M059J (cell line): Measurements from ENCODE around the gene DDX51. TPM values are rescaled to one million over a fixed set of nuclear protein-coding genes. Genes with fewer than 3 reads are reported as not detected.
"Not testable (repeated sequence)": the region's sequence is repeated elsewhere in the genome, so short reads cannot be mapped to it uniquely, and the experiment has no call there.

Source experiments
- DNase-seq: peaks from one replicate; pipeline ENCODE4 v3.0.0-alpha.2; 2012; ENCODE audit warnings: low read depth
- total RNA-seq: library from RNA; depleted of rRNA; stranded (reverse); fragments of >200 nt; shearing (Covaris generic); gene quantifications from 2 replicates; pipeline ENCODE4 v1.2.3, GENCODE V29; 2014

DDX51 gene
- total RNA-seq, 1 experiment from 2014 or later = 4.8 TPM

GRCh38 chr12:132117558-132117875 is 26.6 kb downstream of the DDX51 start:
- DNase-seq = no peak

- no peak for DNase-seq
Observed at GRCh38 chr12:132116709-132117557, 27.2 kb downstream of the DDX51 start.

- DNase-seq = no peak
Observed at GRCh38 chr12:132115500-132115899, 28.6 kb downstream of the DDX51 start.

DNA sequence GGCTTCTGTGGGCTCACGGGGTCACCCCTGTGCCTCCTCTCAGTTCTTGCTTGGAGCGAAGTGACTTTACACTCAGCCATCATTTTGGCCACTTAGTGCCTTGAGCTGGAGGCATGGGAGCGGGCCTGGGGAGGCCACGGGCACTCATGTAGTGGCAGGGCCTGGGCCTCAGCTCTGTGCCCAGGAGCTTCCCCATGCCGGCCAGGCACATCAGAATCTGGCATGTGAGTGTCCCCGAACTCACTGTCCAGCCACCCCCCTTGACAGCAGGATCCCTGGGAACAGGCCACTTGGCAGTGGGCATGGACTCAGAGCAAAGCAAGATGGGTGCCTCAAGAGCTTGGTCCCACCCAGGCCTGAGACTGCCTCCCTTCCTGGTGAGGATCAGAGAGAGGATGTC is 29.5 kb downstream of the DDX51 start:
- DNase-seq = no peak

DNA sequence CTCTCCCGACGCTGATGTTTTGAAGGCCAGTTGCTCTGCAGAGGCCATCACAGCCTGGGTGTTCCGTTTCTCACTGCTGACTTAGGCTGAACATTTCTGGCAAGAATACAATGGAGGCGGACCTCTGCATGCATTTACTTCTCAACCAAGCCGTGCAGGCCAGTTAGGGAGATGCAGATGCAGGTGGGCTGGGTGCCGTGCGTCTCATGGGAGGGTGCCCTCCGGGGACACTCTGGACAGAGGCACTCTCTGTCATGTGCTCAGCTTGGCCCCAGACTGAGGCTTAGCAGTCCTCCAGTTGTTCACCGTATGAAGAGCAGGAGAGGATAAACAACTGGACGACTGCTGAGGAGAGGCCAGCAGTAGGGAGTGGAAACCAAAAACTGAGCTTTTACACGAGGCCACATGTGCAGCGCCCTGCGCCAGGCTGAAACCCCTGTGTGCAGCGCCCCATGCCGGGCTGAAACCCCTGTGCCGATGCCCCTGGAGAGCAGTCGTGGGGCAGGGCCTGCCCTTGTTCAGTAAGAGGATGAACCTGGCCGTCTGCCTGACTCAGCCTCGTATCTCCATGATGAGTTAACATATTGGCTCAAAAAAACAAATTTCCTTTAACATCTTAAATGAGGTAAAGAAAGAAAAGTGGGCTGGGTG is 32.3 kb downstream of the DDX51 start:
- DNase-seq = no peak

- no peak for DNase-seq
Observed at GRCh38 chr12:132110677-132111076, 33.4 kb downstream of the DDX51 start.

DNA sequence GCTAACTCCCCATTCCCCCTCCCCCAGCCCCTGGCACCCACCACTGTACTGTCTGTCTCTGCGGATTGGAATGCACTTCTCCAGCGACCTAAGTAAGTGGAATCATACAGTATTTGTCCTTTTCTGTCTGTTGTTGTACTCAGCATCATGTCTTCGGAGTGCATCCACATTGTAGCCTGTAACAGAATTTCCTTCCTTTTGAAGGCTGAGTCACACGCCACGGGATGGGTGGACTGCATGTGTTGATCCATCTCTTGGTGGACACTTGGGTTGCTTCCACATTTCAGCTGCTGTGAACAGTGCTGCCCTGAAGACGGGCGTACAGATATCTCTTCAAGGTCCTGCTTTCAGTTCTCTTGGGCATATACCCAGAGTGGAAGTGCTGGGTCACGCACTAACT is 34.4 kb downstream of the DDX51 start:
- DNase-seq = no peak

DNA sequence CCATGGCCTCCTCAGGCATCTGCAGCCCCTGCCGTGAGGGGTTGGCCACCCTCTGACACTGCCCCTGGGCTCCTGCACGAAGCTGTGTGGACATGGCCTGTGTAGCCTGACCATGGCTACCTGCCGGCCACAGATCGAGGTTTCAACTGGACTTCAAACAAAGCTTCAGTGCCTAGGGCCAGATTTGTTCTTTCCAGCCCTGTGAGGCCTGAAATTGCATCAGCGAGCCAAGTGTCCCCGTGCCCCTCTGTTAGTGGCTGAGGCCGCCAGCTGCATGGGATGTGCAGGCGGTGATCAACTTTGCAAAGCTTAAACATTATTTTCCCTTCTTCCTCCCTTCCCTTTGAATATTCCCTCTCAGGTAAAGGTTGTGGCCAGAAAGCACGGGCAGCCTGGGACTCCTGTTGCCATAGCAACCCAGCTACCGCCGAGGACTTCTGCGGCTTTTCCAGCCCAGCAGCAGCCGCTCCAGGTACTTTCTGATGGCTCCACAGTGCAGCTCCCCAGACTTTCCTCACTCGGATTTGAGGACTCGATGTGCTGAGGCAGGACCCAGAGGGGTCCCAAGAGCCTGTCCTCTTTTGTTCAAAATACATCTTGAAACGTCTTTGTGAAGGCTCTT is 35.8 kb downstream of the DDX51 start:
- no peak for DNase-seq

- no peak for DNase-seq
Observed at GRCh38 chr12:132106921-132107320, 37.2 kb downstream of the DDX51 start.

GRCh38 chr12:132105467-132105866 is 38.7 kb downstream of the DDX51 start:
- no peak for DNase-seq

DNA sequence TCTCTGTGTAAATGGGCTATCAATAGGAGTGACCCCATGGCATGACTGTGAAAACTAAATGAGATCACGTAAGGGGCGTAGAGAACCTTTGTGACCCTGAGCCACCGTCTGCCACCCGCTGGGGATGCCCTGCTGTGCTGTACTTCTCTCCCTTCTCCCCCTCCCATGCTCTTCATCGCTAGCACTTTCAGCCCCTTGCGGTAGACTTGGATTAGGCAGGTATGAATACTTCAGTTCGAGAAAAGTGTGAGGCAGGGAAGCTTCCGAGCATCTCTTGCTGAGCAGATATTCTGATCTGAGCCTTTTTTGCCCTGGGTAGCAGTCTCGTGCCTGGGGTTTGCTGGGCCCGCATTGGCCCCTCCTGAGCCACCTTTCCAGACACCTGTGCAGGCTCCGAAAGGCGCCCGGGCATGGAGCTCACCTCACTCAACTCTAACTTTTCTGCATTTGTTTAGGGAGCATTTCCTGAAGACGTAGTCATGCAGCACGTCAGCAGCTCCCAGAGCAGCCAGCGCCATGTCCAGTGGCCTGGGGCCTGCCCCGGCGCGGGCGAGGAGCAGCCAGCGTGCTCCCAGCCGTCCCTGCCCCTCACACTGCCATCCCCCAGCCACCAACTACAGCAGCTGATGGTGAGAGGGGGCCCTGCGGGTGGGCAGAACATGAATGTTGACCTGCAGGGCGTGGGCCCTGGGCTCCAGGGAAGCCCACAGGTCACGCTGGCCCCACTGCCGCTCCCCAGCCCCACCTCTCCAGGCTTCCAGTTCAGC is 40.4 kb downstream of the DDX51 start:
- DNase-seq = no peak

DNA sequence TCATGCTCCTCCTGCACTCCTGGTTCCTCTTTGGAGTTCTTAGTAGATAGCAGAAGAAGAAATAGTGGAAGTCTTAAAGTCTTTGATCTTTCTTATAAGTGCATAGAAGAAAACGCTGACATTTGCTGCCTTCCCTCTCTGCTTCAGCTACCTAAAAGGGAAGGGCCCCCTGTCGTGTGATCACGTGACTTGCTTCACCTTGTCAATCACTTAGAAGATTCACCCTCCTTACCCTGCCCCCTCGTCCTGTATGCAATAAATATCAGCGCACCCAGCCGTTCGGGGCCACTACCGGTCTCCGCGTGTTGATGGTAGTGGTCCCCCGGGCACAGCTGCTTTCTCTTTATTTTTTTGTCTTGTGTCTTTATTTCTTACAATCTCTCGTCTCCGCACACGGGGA is 41.0 kb downstream of the DDX51 start:
- DNase-seq = not testable (repeated sequence)

DNA sequence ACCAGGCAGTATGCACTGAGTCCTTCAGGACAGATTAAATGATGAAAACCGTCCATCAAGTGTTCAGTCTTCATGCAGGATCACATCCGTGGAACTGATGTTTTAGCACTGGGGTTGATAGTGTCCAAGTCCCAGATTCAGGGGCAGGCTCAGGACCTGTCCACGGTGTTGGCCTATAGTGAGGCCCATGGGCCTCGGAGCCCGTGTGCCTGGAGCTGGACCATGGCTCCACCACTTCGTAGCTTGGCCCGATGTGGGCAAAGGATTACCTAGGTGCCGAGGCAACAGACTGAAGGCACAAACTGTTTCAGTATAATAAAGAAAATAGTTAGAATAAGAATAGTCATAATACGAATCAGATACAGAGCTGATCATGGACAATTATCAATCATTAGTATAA is 41.8 kb downstream of the DDX51 start:
- DNase-seq = no peak

- DNase-seq = no peak
Observed at GRCh38 chr12:132100306-132101065, 43.6 kb downstream of the DDX51 start.

DNA sequence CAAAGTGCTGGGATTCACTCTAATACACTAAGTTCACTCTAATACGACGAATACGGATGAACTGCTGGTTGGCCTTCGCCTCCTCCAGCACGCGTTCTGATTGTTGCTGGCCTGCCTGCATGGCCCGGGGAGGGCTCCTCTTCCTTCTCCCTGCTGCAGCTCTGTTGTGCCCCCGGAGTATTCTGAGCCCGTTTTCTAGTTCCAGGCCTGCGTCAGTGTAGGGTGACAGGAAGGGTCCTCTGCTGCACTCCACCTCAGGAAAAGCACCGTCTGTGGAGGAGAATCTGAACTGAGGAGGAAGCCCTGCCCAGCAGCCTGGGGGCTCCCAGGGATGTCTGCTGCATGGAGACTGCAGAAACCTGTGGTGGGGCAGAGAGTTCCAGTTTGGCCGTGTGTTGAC is 44.4 kb downstream of the DDX51 start:
- no peak for DNase-seq

DNA sequence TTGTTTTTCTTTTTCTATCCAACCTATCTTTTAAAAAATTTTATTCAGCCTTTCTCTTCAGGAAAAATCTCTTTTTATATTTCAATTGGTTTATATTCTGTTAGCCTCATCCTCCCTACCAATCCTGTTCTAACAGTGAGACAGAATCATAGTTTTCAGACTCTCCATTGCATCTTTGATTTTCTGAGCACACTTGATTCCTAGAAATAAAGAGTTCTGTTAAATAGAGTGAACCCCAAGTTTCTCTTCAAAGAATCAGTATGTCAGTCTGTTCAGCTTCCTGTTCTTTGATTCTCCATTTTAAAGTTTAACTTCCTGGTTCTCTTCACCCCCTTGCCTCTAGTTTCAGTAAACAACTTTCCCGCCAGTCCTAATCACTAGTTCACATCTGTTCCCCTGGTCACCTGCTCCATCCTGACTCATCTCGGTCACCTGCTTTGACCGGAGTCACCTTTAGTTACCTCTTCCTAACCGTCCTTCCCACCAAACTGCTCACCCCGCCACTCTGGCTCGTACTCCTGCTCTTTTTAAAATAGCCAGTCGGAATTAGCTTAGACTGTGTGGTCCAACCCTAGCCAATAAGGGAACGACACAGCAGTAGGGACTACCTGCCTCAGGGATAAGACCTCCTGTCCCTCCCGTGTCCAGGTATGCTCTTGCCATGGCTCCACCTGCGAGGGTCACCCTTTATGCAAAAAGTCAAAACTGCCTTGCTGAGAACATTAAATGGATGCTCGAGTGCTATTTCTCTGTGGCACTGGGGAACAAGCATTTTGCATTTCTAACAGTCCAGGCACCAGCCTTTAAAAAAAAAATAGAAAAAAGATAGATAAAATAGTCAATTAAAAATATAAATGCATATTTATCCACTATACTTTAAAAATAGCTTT is 48.4 kb downstream of the DDX51 start:
- DNase-seq = no peak

DNA sequence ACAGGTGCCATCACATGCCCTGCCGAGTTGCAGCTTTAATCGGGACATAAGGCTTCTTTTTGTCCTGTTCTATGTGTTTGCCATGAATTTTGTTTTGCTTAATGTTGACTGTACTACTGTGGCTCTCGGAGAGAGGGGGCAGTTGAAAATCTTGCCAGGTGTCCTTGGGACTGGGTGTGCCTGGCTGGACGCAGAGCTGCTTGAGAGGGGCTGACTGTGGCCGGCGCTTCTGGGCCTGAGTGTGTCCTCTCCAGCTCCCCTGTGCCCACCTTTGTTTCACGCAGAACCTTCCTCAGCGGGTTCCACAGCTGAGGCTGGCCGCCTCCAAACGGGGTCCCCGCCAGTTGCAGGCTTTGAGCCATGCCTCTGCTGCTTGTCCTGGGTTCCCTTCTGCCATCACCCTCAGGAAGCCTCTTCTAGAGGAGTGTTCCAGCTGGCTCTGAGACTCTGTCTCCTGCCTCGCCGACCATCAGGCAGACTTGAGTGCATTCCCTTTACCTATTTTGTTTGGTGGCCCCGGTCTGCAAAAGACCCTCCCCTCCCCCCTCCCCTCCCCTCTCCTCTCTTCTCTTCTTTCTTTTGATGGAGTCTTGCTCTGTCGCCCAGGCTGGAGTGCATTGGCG is 49.7 kb downstream of the DDX51 start:
- no peak for DNase-seq

GRCh38 chr12:132089407-132089910 is 54.7 kb downstream of the DDX51 start:
- DNase-seq = no peak
